SK-N-SH (cell line): ENCODE measurements around the gene GNL2. TPM values are rescaled to one million over a fixed set of nuclear protein-coding genes. Genes with fewer than 3 reads are reported as not detected.

Experiments used
- CTCF ChIA-PET: fragments of 300-600, 350-600 bp; formaldehyde crosslinking; extraction: SDS; loops from one replicate; lab custom pipeline; 2021; lab: Yijun Ruan, JAX
- POLR2A ChIA-PET: fragments of 350-600 bp; sonication (Branson Sonifier 250); formaldehyde crosslinking; extraction: SDS; loops from one replicate; lab custom pipeline; 2020; ENCODE audit warnings: antibody characterized with exemption, inconsistent platforms; lab: Yijun Ruan, JAX
- DNase-seq: peaks from one replicate; pipeline ENCODE4 v3.0.0; 2012
- H2AFZ ChIP-seq: fragments of 200-600 bp; sonication (generic); 2 replicates; pipeline ENCODE4 v1.8.1; 2016; ENCODE audit warnings: antibody characterized with exemption, mild to moderate bottlenecking, low read depth
- H3F3A ChIP-seq: fragments of 200-600 bp; sonication (generic); replicated peaks from 2 replicates; pipeline ENCODE3; 2016; ENCODE audit warnings: antibody characterized with exemption, mild to moderate bottlenecking; ENCODE audit not compliant: insufficient read depth
- H3K27ac ChIP-seq, 2 experiments: fragments of 200-500 bp in 1 of 2; fragments of 200-600 bp in 1 of 2; sonication (Bioruptor generic) in 1 of 2; sonication (generic), shearing (Covaris generic) in 1 of 2; 2 replicates each; pipeline versions ENCODE4 v1.5.1 to v1.6.1; 2014 to 2016; ENCODE audit warnings: low read depth in 2 of 2, inconsistent platforms in 1 of 2, low read length in 1 of 2, mild to moderate bottlenecking in 1 of 2, mixed read lengths in 1 of 2
- H3K27me3 ChIP-seq: fragments of 200-600 bp; sonication (generic), shearing (Covaris generic); 2 replicates; pipeline ENCODE4 v1.6.1; 2016; ENCODE audit warnings: mixed run types; ENCODE audit not compliant: insufficient read depth
- H3K36me3 ChIP-seq, 2 experiments: fragments of 200-500 bp in 1 of 2; fragments of 200-600 bp in 1 of 2; sonication (Bioruptor generic) in 1 of 2; sonication (generic) in 1 of 2; replicated peaks in 1 of 2; 2 replicates each; pipeline versions ENCODE3 to v1.5.1; 2014 to 2016; ENCODE audit warnings: low read length in 1 of 2, mild to moderate bottlenecking in 1 of 2; ENCODE audit not compliant: insufficient read depth in 2 of 2, control insufficient read depth in 1 of 2
- H3K4me1 ChIP-seq, 2 experiments: fragments of 200-500 bp in 1 of 2; fragments of 200-600 bp in 1 of 2; sonication (Bioruptor generic) in 1 of 2; sonication (generic), shearing (Covaris generic) in 1 of 2; 2 replicates each; pipeline versions ENCODE4 v1.5.1 to v1.6.1; 2014 to 2016; ENCODE audit warnings: low read depth in 1 of 2, low read length in 1 of 2, mixed run types in 1 of 2; ENCODE audit not compliant: insufficient read depth in 2 of 2, control insufficient read depth in 1 of 2
- H3K4me2 ChIP-seq: fragments of 200-600 bp; sonication (generic), shearing (Covaris generic); 2 replicates; pipeline ENCODE4 v1.6.1; 2017; ENCODE audit warnings: mixed run types
- H3K4me3 ChIP-seq, 2 experiments: fragments of 200-500 bp in 1 of 2; fragments of 200-600 bp in 1 of 2; sonication (Bioruptor generic) in 1 of 2; sonication (generic), shearing (Covaris generic) in 1 of 2; 2 replicates each; pipeline versions ENCODE4 v1.5.1 to v1.8.1; 2014 to 2016; ENCODE audit warnings: low read depth in 2 of 2, inconsistent platforms in 1 of 2, low read length in 1 of 2, mild to moderate bottlenecking in 1 of 2, mixed read lengths in 1 of 2, moderate library complexity in 1 of 2
- H3K79me2 ChIP-seq: fragments of 200-600 bp; sonication (generic); 2 replicates; pipeline ENCODE4 v1.8.1; 2017; ENCODE audit warnings: mild to moderate bottlenecking; ENCODE audit not compliant: insufficient read depth
- H3K9ac ChIP-seq: fragments of 200-600 bp; sonication (generic); 2 replicates; pipeline ENCODE4 v1.6.1; 2017; ENCODE audit warnings: mixed run types
- H3K9me2 ChIP-seq: fragments of 200-600 bp; sonication (generic); 2 replicates; pipeline ENCODE4 v1.6.1; 2017; ENCODE audit warnings: mixed run types
- H3K9me3 ChIP-seq: fragments of 200-600 bp; sonication (generic); 2 replicates; pipeline ENCODE4 v1.6.1; 2017; ENCODE audit warnings: mixed run types, mild to moderate bottlenecking, moderate library complexity
- H4K20me1 ChIP-seq: fragments of 200-600 bp; sonication (generic); 2 replicates; pipeline ENCODE4 v1.6.1; 2017; ENCODE audit warnings: mild to moderate bottlenecking, mixed run types; ENCODE audit not compliant: insufficient read depth
- ELF1 ChIP-seq: IDR thresholded peaks from 2 replicates; pipeline ENCODE4 v1.4.0; 2012
- EP300 ChIP-seq, 2 experiments: IDR thresholded peaks; 2 replicates each; pipeline versions ENCODE4 v1.4.0 to v1.6.1; 2012; ENCODE audit warnings: borderline replicate concordance in 1 of 2, low read depth in 1 of 2, low read length in 1 of 2
- EZH2phosphoT487 ChIP-seq: fragments of 200-600 bp; sonication (generic); IDR thresholded peaks from 2 replicates; pipeline ENCODE4 v1.6.1; 2017; ENCODE audit warnings: low read depth, mixed run types, mild to moderate bottlenecking, antibody characterized with exemption, moderate library complexity, borderline replicate concordance
- FOSL2 ChIP-seq: IDR thresholded peaks from 2 replicates; pipeline ENCODE4 v1.4.0; 2012; ENCODE audit warnings: low read depth, mild to moderate bottlenecking, moderate library complexity, borderline replicate concordance
- GABPA ChIP-seq: IDR thresholded peaks from 2 replicates; pipeline ENCODE4 v1.4.0; 2012; ENCODE audit warnings: low read depth, mild to moderate bottlenecking
- GATA2 ChIP-seq: sonication (generic); formaldehyde crosslinking; IDR thresholded peaks from 2 replicates; pipeline ENCODE4 v1.5.0; 2020; ENCODE audit warnings: mild to moderate bottlenecking, missing genetic modification reagents
- JUND ChIP-seq: IDR thresholded peaks from 2 replicates; pipeline ENCODE4 v1.4.0; 2012
- NRF1 ChIP-seq: IDR thresholded peaks from 2 replicates; pipeline ENCODE4 v1.6.1; 2012; ENCODE audit warnings: low read depth, mild to moderate bottlenecking, low read length
- RAD21 ChIP-seq: IDR thresholded peaks from 2 replicates; pipeline ENCODE4 v1.6.1; 2012; ENCODE audit warnings: mild to moderate bottlenecking, low read length
- RCOR1 ChIP-seq: fragments of 150-350 bp; IDR thresholded peaks from 2 replicates; pipeline ENCODE4 v1.6.1; 2017; ENCODE audit warnings: antibody characterized with exemption, low read length
- RFX5 ChIP-seq: IDR thresholded peaks from 2 replicates; pipeline ENCODE4 v1.6.1; 2012; ENCODE audit warnings: mild to moderate bottlenecking, improper control_type of control experiment, low read length
- RXRA ChIP-seq: IDR thresholded peaks from 2 replicates; pipeline ENCODE4 v1.4.0; 2012; ENCODE audit warnings: low read depth, mild to moderate bottlenecking, borderline replicate concordance
- SMC3 ChIP-seq: IDR thresholded peaks from 2 replicates; pipeline ENCODE4 v1.6.1; 2012; ENCODE audit warnings: low read depth, low read length, improper control_type of control experiment
- TCF12 ChIP-seq: IDR thresholded peaks from 2 replicates; pipeline ENCODE4 v1.4.0; 2012
- WGBS: methylation state at CpG from one replicate; pipeline ENCODE4 v1.1.6; 2017; ENCODE audit warnings: low lambda C conversion rate; 5-methylcytosine and 5-hydroxymethylcytosine counted together
- polyA plus RNA-seq, 3 experiments: library from polyadenylated mRNA; depleted of rRNA; stranded (reverse); fragments of >200 nt; gene quantifications; 2 replicates each; pipeline ENCODE4 v1.2.3, GENCODE V29; 2012
- TF ChIP-seq, protein P1 (sequence below): IDR thresholded peaks from 2 replicates; pipeline ENCODE4 v1.4.0; 2012; ENCODE audit warnings: low read depth
- TF ChIP-seq, protein P2 (sequence below): IDR thresholded peaks from 2 replicates; pipeline ENCODE4 v1.4.0; 2012; ENCODE audit warnings: low read depth, borderline replicate concordance
- TF ChIP-seq, protein P3 (sequence below): IDR thresholded peaks from 2 replicates; pipeline ENCODE4 v1.4.0; 2012; ENCODE audit warnings: low read depth, borderline replicate concordance

Gene GNL2
- polyA plus RNA-seq, 1 of the 3 experiments (the other 2 are of a cell fraction): 37.6 TPM

DNA sequence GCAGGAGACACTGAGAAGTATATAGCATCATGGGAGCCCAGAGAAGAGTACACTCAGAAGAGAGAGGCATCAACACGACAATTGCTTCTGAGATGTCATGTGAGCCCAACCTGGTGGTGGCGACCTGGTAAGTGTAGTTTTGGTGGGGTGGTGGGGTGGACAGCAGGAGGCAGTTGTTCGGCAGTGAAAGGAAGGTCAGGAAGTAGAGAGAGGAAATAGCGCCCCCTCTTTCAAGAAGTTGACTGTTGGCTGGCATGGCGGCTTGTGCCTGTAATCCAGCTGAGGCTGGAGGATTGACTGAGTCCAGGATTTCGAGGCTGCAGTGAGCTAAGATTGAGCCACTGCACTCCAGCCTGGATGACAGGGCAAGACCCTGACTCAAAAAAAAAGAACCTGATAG lies 26.4 kb upstream of the GNL2 start:
- H3K9me3 ChIP-seq: no peaks in the 10 kb centered on the region
- peaks cover 31% of the 10 kb centered on the region; the same call in 1 of the 2 replicates for H3K27me3 ChIP-seq
- H3K9me2 ChIP-seq: no peaks in the 10 kb centered on the region
- H3K27ac ChIP-seq: no peak overlapping the region
- ChIA-PET CTCF (interaction anchor here (0.7 to 2.2 kb wide), 3 partner anchors 19 to 61 kb away, joined by 3 to 9 read pairs (median 6); no protein-coding TSS in a partner anchor), POLR2A (no interaction called here)
- H4K20me1 ChIP-seq: no peaks in the 10 kb centered on the region
- no peak overlapping the region for H2AFZ ChIP-seq
- H3K36me3 ChIP-seq: no peaks in the 10 kb centered on the region
- no peak for DNase-seq
- TF ChIP-seq ELF1 (no peak), RCOR1 (no peak), RXRA (no peak), FOSL2 (no peak), RFX5 (no peak), RAD21 (no peak)
- TF ChIP-seq, protein P1, sequence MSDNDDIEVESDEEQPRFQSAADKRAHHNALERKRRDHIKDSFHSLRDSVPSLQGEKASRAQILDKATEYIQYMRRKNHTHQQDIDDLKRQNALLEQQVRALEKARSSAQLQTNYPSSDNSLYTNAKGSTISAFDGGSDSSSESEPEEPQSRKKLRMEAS: no peak
- no peaks in the 10 kb centered on the region for H3K79me2 ChIP-seq
- H3K4me3 ChIP-seq: no peak overlapping the region
- H3K4me1 ChIP-seq: no peaks in the 10 kb centered on the region
- no peaks in the 10 kb centered on the region for H3F3A ChIP-seq
- 31% methylated on average over 6 of the region's 6 CpGs for WGBS
- H3K9ac ChIP-seq: no peak overlapping the region
- H3K4me2 ChIP-seq: no peak overlapping the region

DNA sequence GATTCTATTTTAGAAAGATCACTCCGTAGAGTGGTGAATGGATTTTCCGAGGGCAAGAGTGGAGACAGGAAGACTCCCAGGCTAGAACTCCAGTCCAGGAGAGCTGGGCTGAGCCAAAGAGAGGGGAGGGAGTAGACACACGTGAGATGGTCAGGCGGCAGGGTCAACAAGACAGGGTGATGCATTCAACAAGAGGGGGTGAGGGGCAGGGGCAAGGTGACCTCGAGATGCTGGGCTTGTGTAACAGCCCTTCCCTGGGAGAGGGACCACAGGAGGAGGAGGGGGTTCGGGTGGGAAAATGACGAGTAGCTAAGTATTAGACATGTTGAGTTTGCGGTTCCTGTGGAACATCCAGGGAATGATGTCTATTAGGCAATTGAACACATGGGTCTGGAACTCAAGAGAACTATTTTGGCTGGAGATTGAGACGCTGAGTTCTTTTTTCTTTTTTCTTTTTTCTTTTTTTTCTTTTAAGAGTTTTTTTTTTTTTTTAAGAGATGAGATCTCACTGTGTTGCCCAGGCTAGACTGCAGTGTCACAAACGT lies 25.7 kb upstream of the GNL2 start:
- Histone ChIP-seq H3K9ac (no peak overlapping the region), H2AFZ (no peak overlapping the region), H3K27ac (no peak overlapping the region), H3K4me3 (no peak overlapping the region), H4K20me1 (no peaks in the 10 kb centered on the region), H3K9me3 (no peaks in the 10 kb centered on the region)
- no peak for DNase-seq
- POLR2A ChIA-PET: no interaction called here
- no peak for TF ChIP-seq EP300 (IDR thresholded peaks at IDR 0.05; ENCODE audit: borderline replicate concordance in 1 of 2, low read depth in 1 of 2, low read length in 1 of 2)
- no peak for TF ChIP-seq RFX5
- TF ChIP-seq GATA2 (CRISPR knock-in tag): no peak
- no peak for TF ChIP-seq JUND
- no peak for TF ChIP-seq TCF12
- TF ChIP-seq SMC3: no peak
- TF ChIP-seq EZH2phosphoT487: no peak
- TF ChIP-seq, protein P2, sequence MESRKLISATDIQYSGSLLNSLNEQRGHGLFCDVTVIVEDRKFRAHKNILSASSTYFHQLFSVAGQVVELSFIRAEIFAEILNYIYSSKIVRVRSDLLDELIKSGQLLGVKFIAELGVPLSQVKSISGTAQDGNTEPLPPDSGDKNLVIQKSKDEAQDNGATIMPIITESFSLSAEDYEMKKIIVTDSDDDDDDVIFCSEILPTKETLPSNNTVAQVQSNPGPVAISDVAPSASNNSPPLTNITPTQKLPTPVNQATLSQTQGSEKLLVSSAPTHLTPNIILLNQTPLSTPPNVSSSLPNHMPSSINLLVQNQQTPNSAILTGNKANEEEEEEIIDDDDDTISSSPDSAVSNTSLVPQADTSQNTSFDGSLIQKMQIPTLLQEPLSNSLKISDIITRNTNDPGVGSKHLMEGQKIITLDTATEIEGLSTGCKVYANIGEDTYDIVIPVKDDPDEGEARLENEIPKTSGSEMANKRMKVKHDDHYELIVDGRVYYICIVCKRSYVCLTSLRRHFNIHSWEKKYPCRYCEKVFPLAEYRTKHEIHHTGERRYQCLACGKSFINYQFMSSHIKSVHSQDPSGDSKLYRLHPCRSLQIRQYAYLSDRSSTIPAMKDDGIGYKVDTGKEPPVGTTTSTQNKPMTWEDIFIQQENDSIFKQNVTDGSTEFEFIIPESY: no peak
- no peak for TF ChIP-seq NRF1
- TF ChIP-seq RXRA: no peak
- no peak for TF ChIP-seq RAD21
- no peak for TF ChIP-seq GABPA
- TF ChIP-seq, protein P3, sequence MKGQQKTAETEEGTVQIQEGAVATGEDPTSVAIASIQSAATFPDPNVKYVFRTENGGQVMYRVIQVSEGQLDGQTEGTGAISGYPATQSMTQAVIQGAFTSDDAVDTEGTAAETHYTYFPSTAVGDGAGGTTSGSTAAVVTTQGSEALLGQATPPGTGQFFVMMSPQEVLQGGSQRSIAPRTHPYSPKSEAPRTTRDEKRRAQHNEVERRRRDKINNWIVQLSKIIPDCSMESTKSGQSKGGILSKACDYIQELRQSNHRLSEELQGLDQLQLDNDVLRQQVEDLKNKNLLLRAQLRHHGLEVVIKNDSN: no peak
- TF ChIP-seq, all 33 proteins: peak for 0
- no peaks in the 10 kb centered on the region for H3K4me1 ChIP-seq
- H3F3A ChIP-seq: no peaks in the 10 kb centered on the region
- no peaks in the 10 kb centered on the region for H3K79me2 ChIP-seq
- peaks cover 23% of the 10 kb centered on the region; the same call in 1 of the 2 replicates for H3K27me3 ChIP-seq
- no peak overlapping the region for H3K4me2 ChIP-seq
- H3K9me2 ChIP-seq: no peaks in the 10 kb centered on the region
- WGBS: 40% methylated on average over 10 of the region's 10 CpGs
- CTCF ChIA-PET: interaction anchor here (0.7 to 2.2 kb wide), 3 partner anchors 18 to 62 kb away, joined by 3 to 9 read pairs (median 6); no protein-coding TSS in a partner anchor
- no peaks in the 10 kb centered on the region for H3K36me3 ChIP-seq
